D721Med (cell line): ENCODE data around the gene ABCC11.

Experiments
- DNase-seq: peaks from one replicate; pipeline ENCODE4 v3.0.0; 2011; ENCODE audit warnings: low spot score; ENCODE audit not compliant: insufficient read length
- FAIRE-seq: peaks from 2 replicates; lab custom pipeline; 2011; peaks lifted over from hg19 to GRCh38; lab: Jason Lieb, UNC
- CTCF ChIP-seq: IDR thresholded peaks from 2 replicates; pipeline ENCODE4 v1.5.1; 2012; ENCODE audit warnings: mild to moderate bottlenecking, control low read depth; ENCODE audit not compliant: insufficient read depth; ENCODE audit errors: missing control alignments

The ABCC11 gene

GRCh38 chr16:48153774-48154173 lies 93.6 kb downstream of the ABCC11 start:
- TF ChIP-seq CTCF = no peak
- FAIRE-seq (no peak), DNase-seq (no peak)

DNA sequence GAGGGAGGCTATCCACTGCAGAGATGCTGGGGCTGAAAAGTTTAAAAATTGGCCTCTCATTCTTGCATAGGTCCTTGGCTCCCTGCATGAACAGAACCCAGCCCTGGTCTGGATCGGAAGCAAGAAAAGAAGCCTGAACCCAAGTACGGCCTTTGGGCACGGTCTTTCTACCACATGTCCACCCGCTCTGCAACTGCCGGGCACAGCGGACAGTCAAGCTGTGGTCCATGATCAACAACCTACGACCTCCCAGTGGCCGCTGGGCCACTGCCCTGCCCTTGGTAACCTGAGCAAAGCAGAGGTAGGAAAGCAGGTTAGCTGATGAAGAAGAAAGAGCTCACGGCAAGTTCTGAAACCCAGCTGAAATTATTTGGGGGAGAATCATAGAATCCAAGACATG lies 95.1 kb downstream of the ABCC11 start:
- FAIRE-seq (no peak), DNase-seq (no peak)
- no peak for TF ChIP-seq CTCF

GRCh38 chr16:48150707-48151106 lies 96.6 kb downstream of the ABCC11 start:
- DNase-seq (no peak), FAIRE-seq (no peak)
- TF ChIP-seq CTCF = no peak

DNA sequence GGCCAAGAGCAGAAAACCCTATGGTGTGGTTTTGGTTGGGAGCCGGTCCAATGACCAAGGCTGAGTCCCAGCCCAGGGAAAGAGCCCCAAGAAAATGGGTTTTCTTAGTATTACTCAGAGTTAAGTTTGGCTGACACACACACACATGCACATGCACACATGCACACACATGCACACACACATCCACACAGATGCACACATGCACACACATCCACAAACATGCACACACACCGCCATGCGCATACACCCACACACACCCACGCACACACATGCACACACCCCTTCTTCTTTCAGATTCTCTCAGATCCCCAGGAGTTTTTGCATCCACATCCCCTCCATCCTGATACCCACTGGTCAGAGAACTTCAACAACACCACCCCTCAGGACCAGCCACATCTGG lies 100.6 kb downstream of the ABCC11 start:
- FAIRE-seq (no peak), DNase-seq (no peak)
- no peak for TF ChIP-seq CTCF

DNA sequence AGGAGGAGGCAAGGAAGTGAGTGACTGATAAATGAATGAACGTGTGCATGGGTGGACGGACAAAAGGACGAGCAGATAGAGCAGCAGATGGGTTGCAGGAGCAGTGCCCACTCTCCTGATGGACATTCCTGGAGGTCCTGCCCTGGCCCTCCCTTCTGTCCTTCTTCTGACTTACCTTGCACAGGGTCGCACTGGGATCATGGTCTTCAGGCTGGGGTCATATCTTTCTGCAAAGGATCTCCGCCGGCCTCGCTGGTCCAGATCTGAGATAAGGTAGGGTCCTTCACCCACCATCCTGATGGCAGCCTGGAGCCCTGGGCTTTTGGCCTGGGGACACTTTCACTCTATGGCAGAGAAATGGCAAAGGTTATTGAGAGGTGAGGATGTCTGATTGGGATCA lies 101.2 kb downstream of the ABCC11 start:
- FAIRE-seq (no peak), DNase-seq (no peak)
- TF ChIP-seq CTCF = no peak

GRCh38 chr16:48143812-48144368 lies 103.4 kb downstream of the ABCC11 start:
- no peak for TF ChIP-seq CTCF
- FAIRE-seq (no peak), DNase-seq (no peak)

GRCh38 chr16:48140821-48141220 lies 106.5 kb downstream of the ABCC11 start:
- no peak for TF ChIP-seq CTCF
- FAIRE-seq = no peak
- DNase-seq = no peak
